Keratinocyte (primary cell): ENCODE data around the gene GRB10. TPM values are rescaled to one million over a fixed set of nuclear protein-coding genes. Genes with fewer than 3 reads are reported as not detected.

Experiments used
- DNase-seq: peaks from one replicate; pipeline ENCODE4 v3.0.0-alpha.2; 2011; ENCODE audit warnings: low read depth, missing footprints, low spot score
- FAIRE-seq: peaks from 2 replicates; lab custom pipeline; 2011; peaks lifted over from hg19 to GRCh38; lab: Jason Lieb, UNC
- H2AFZ ChIP-seq: 2 replicates; pipeline ENCODE4 v1.6.0; 2012; ENCODE audit warnings: low read length, control low read depth, inconsistent platforms; ENCODE audit not compliant: control insufficient read depth
- H3K27ac ChIP-seq: 2 replicates; pipeline ENCODE4 v1.5.1; 2011; ENCODE audit warnings: low read length; ENCODE audit not compliant: control insufficient read depth, insufficient read depth
- H3K27me3 ChIP-seq: 3 replicates; pipeline ENCODE4 v1.6.0; 2011; ENCODE audit warnings: low read length; ENCODE audit not compliant: control insufficient read depth, insufficient read depth; ENCODE audit errors: extremely low read depth
- H3K36me3 ChIP-seq, 2 experiments: 2 replicates in 1 of 2; 3 replicates in 1 of 2; pipeline ENCODE4 v1.5.1; 2011; ENCODE audit warnings: low read length in 2 of 2, mild to moderate bottlenecking in 1 of 2; ENCODE audit not compliant: control insufficient read depth in 2 of 2, insufficient read depth in 2 of 2; ENCODE audit errors: extremely low read depth in 1 of 2
- H3K4me1 ChIP-seq: 3 replicates; pipeline ENCODE4 v1.5.1; 2011; ENCODE audit warnings: low read length; ENCODE audit not compliant: control insufficient read depth, insufficient read depth; ENCODE audit errors: extremely low read depth
- H3K4me2 ChIP-seq: 3 replicates; pipeline ENCODE4 v1.6.0; 2011; ENCODE audit warnings: low read depth, low read length; ENCODE audit not compliant: control insufficient read depth, insufficient read depth; ENCODE audit errors: extremely low read depth
- H3K4me3 ChIP-seq, 3 experiments: fragments of 200-600 bp in 1 of 3; sonication (generic) in 1 of 3; 2 replicates in 2 of 3; 3 replicates in 1 of 3; pipeline ENCODE4 v1.5.1; 2011 to 2016; ENCODE audit warnings: low read length in 3 of 3, mild to moderate bottlenecking in 3 of 3, control low read depth in 2 of 3, inconsistent platforms in 1 of 3, low read depth in 1 of 3, mixed read lengths in 1 of 3, mixed run types in 1 of 3, moderate library complexity in 1 of 3; ENCODE audit not compliant: control insufficient read depth in 2 of 3, insufficient read depth in 2 of 3; ENCODE audit errors: extremely low read depth in 1 of 3
- H3K79me2 ChIP-seq: 2 replicates; pipeline ENCODE4 v1.6.0; 2012; ENCODE audit warnings: low read length; ENCODE audit not compliant: control insufficient read depth, insufficient read depth
- H3K9ac ChIP-seq: 3 replicates; pipeline ENCODE4 v1.6.0; 2011; ENCODE audit warnings: low read length; ENCODE audit not compliant: control insufficient read depth, insufficient read depth; ENCODE audit errors: extremely low read depth
- H3K9me1 ChIP-seq: 3 replicates; pipeline ENCODE4 v1.6.0; 2011; ENCODE audit warnings: low read length; ENCODE audit not compliant: control insufficient read depth, insufficient read depth; ENCODE audit errors: extremely low read depth
- H3K9me3 ChIP-seq: 2 replicates; pipeline ENCODE4 v1.5.1; 2012; ENCODE audit warnings: low read depth, low read length; ENCODE audit not compliant: control insufficient read depth
- H4K20me1 ChIP-seq: 3 replicates; pipeline ENCODE4 v1.6.0; 2011; ENCODE audit warnings: low read length; ENCODE audit not compliant: control insufficient read depth, insufficient read depth; ENCODE audit errors: extremely low read depth
- CTCF ChIP-seq, 3 experiments: IDR thresholded peaks in 1 of 3; conservative IDR thresholded peaks in 1 of 3; optimal IDR thresholded peaks in 1 of 3; 2 replicates in 2 of 3; 3 replicates in 1 of 3; pipeline versions ENCODE3 to v1.5.1; 2011; ENCODE audit warnings: low read length in 3 of 3, mild to moderate bottlenecking in 3 of 3, moderate library complexity in 2 of 3, control low read depth in 1 of 3, inconsistent platforms in 1 of 3; ENCODE audit not compliant: insufficient read depth in 2 of 3; ENCODE audit errors: extremely low read depth in 1 of 3
- EZH2 ChIP-seq: IDR thresholded peaks from one replicate; pipeline ENCODE4 v1.6.1; 2012; ENCODE audit warnings: inconsistent platforms, mild to moderate bottlenecking, low read length, moderate library complexity
- dilution Hi-C: fragments of 300-500 bp; cut with MboI; formaldehyde crosslinking; loops from one replicate; pipeline ENCODE4 v1.7.0; 2020; ENCODE audit warnings: low sequenced_read_pairs; ENCODE audit not compliant: extremely low pct_ligation_motif_present
- polyA plus RNA-seq, 5 experiments: library from polyadenylated mRNA; depleted of rRNA in 3 of 5; stranded (reverse) in 3 of 5; stranded (forward) in 1 of 5; unstranded in 1 of 5; fragments of >200 nt; gene quantifications; 1 replicate in 1 of 5; 2 replicates in 3 of 5; 3 replicates in 1 of 5; pipeline versions ENCODE4 v1.2.1 to v1.2.3, GENCODE V29; 2011 to 2012; ENCODE audit warnings: missing spikeins in 2 of 5, low read depth in 1 of 5, low replicate concordance in 1 of 5

GRB10 gene
- polyA plus RNA-seq, 1 donor (not counting 4 experiments of a cell fraction or from before 2014, with no cell fraction given) = 4.4 TPM

GRCh38 chr7:50565977-50566376, 216.7 kb downstream of the GRB10 start:
- Histone ChIP-seq H3K4me3 (no peak overlapping the region), H3K27ac (no peak overlapping the region), H3K9ac (no peak overlapping the region), H3K4me1 (no peaks in the 10 kb centered on the region), H2AFZ (no peak overlapping the region), H3K79me2 (no peaks in the 10 kb centered on the region), H3K9me3 (no peaks in the 10 kb centered on the region), H3K36me3 (no peaks in the 10 kb centered on the region), H3K27me3 (peaks cover 20% of the 10 kb centered on the region), H4K20me1 (no peaks in the 10 kb centered on the region), H3K9me1 (no peaks in the 10 kb centered on the region), H3K4me2 (no peak overlapping the region)
- FAIRE-seq (no peak), DNase-seq (no peak)
- dilution Hi-C loops = no loop called here
- TF ChIP-seq CTCF (optimal IDR thresholded peaks at IDR 0.05 in 1 of 3, IDR thresholded peaks at IDR 0.05 in 1 of 3, conservative IDR thresholded peaks at IDR 0.05 in 1 of 3; ENCODE audit: extremely low read depth in 1 of 3, insufficient read depth in 2 of 3, low read length in 3 of 3) (no peak), EZH2 (no peak)

GRCh38 chr7:50565559-50565916, 217.2 kb downstream of the GRB10 start:
- Histone ChIP-seq H3K9ac (no peak overlapping the region), H3K9me3 (no peaks in the 10 kb centered on the region), H3K36me3 (no peaks in the 10 kb centered on the region), H3K27ac (no peak overlapping the region), H3K4me2 (no peak overlapping the region), H2AFZ (no peak overlapping the region), H3K27me3 (peaks cover 25% of the 10 kb centered on the region), H4K20me1 (no peaks in the 10 kb centered on the region), H3K9me1 (no peaks in the 10 kb centered on the region), H3K4me3 (no peak overlapping the region), H3K79me2 (no peaks in the 10 kb centered on the region), H3K4me1 (no peaks in the 10 kb centered on the region)
- dilution Hi-C loops = no loop called here
- DNase-seq (no peak), FAIRE-seq (no peak)
- TF ChIP-seq CTCF (optimal IDR thresholded peaks at IDR 0.05 in 1 of 3, IDR thresholded peaks at IDR 0.05 in 1 of 3, conservative IDR thresholded peaks at IDR 0.05 in 1 of 3; ENCODE audit: extremely low read depth in 1 of 3, insufficient read depth in 2 of 3, low read length in 3 of 3) (no peak), EZH2 (no peak)
